DOHH2 (cell line): ENCODE results near the gene IST1.

Experiments
- H3F3A ChIP-seq: fragments of 200-600 bp; sonication (generic), shearing (Covaris generic); 2 replicates; pipeline ENCODE4 v1.6.0; 2016; ENCODE audit warnings: antibody characterized with exemption, mild to moderate bottlenecking; ENCODE audit not compliant: control insufficient read depth, insufficient read depth
- H3K27ac ChIP-seq: fragments of 200-600 bp; sonication (generic); 2 replicates; pipeline ENCODE4 v1.5.1; 2014; ENCODE audit warnings: low read depth, mild to moderate bottlenecking, low read length, moderate library complexity
- H3K27me3 ChIP-seq: fragments of 200-600 bp; sonication (generic); 2 replicates; pipeline ENCODE4 v1.6.1; 2014; ENCODE audit warnings: mild to moderate bottlenecking, low read length, mixed read lengths; ENCODE audit not compliant: control insufficient read depth
- H3K36me3 ChIP-seq: fragments of 200-600 bp; sonication (generic); 2 replicates; pipeline ENCODE4 v1.6.1; 2014; ENCODE audit warnings: mild to moderate bottlenecking, low read length, moderate library complexity, mixed read lengths; ENCODE audit not compliant: control insufficient read depth
- H3K4me1 ChIP-seq: fragments of 200-600 bp; sonication (generic); 2 replicates; pipeline ENCODE4 v1.6.1; 2014; ENCODE audit warnings: mild to moderate bottlenecking, low read length, mixed read lengths; ENCODE audit not compliant: control insufficient read depth
- H3K4me2 ChIP-seq: fragments of 200-600 bp; sonication (generic); 2 replicates; pipeline ENCODE4 v1.6.0; 2014; ENCODE audit warnings: mild to moderate bottlenecking, low read length, moderate library complexity
- H3K4me3 ChIP-seq: fragments of 200-600 bp; sonication (generic); 2 replicates; pipeline ENCODE4 v1.5.1; 2014; ENCODE audit warnings: mild to moderate bottlenecking, low read length, mixed read lengths
- H3K79me2 ChIP-seq: fragments of 200-600 bp; sonication (generic); 2 replicates; pipeline ENCODE4 v1.6.1; 2014; ENCODE audit warnings: mild to moderate bottlenecking, low read length, mixed read lengths; ENCODE audit not compliant: control insufficient read depth
- H3K9me2 ChIP-seq: fragments of 200-600 bp; sonication (generic); replicated peaks from 2 replicates; pipeline ENCODE4 v1.6.1; 2014; ENCODE audit warnings: mild to moderate bottlenecking, low read length, mixed read lengths; ENCODE audit not compliant: control insufficient read depth
- H3K9me3 ChIP-seq: fragments of 200-600 bp; sonication (generic); 2 replicates; pipeline ENCODE4 v1.6.1; 2014; ENCODE audit warnings: antibody characterized with exemption, low read length, mixed read lengths; ENCODE audit not compliant: control insufficient read depth, insufficient read depth
- H4K20me1 ChIP-seq: fragments of 200-600 bp; sonication (generic); 2 replicates; pipeline ENCODE4 v1.6.0; 2014; ENCODE audit warnings: low read depth, mild to moderate bottlenecking, antibody characterized with exemption, low read length, moderate library complexity; ENCODE audit not compliant: control insufficient read depth, insufficient read depth
- CTCF ChIP-seq: fragments of 200-600 bp; sonication (generic); IDR thresholded peaks from one replicate; pipeline ENCODE4 v1.5.1; 2014; ENCODE audit warnings: antibody characterized with exemption, mild to moderate bottlenecking, low read depth, low read length; ENCODE audit not compliant: poor library complexity, severe bottlenecking
- EZH2phosphoT487 ChIP-seq: fragments of 200-600 bp; sonication (generic); IDR thresholded peaks from 2 replicates; pipeline ENCODE4 v1.6.1; 2017; ENCODE audit warnings: borderline replicate concordance, mild to moderate bottlenecking, antibody characterized with exemption, low read length, moderate library complexity, mixed read lengths

Gene IST1

GRCh38 chr16:71869089-71869488 is 26.2 kb upstream of the IST1 start:
- H4K20me1 ChIP-seq: no peaks in the 10 kb centered on the region
- no peaks in the 10 kb centered on the region for H3F3A ChIP-seq
- H3K9me3 ChIP-seq: no peaks in the 10 kb centered on the region
- H3K27ac ChIP-seq: no peak overlapping the region
- no peaks in the 10 kb centered on the region for H3K79me2 ChIP-seq
- no peak for TF ChIP-seq EZH2phosphoT487
- no peak for TF ChIP-seq CTCF
- no peak overlapping the region for H3K4me3 ChIP-seq
- peaks cover 5% of the 10 kb centered on the region; the same call in 1 of the 2 replicates for H3K36me3 ChIP-seq
- no peak overlapping the region for H3K4me2 ChIP-seq
- H3K4me1 ChIP-seq: no peaks in the 10 kb centered on the region
- no peaks in the 10 kb centered on the region for H3K9me2 ChIP-seq
- no peaks in the 10 kb centered on the region for H3K27me3 ChIP-seq

- Histone ChIP-seq H3K36me3 (peaks cover 2% of the 10 kb centered on the region; the same call in 1 of the 2 replicates), H3K9me3 (no peaks in the 10 kb centered on the region), H3K79me2 (no peaks in the 10 kb centered on the region), H3K9me2 (no peaks in the 10 kb centered on the region), H3K27ac (no peak overlapping the region), H4K20me1 (no peaks in the 10 kb centered on the region), H3K4me3 (no peak overlapping the region), H3K4me2 (no peak overlapping the region), H3F3A (no peaks in the 10 kb centered on the region), H3K27me3 (no peaks in the 10 kb centered on the region), H3K4me1 (no peaks in the 10 kb centered on the region)
- no peak for TF ChIP-seq EZH2phosphoT487
- TF ChIP-seq CTCF: no peak
These were observed 24.5 kb upstream of the IST1 start for GRCh38 chr16:71870818-71871217.

GRCh38 chr16:71873199-71873598 is 22.1 kb upstream of the IST1 start:
- Histone ChIP-seq H3F3A (no peaks in the 10 kb centered on the region), H4K20me1 (no peaks in the 10 kb centered on the region), H3K4me3 (no peak overlapping the region), H3K27me3 (no peaks in the 10 kb centered on the region), H3K4me2 (no peak overlapping the region), H3K27ac (no peak overlapping the region), H3K9me2 (no peaks in the 10 kb centered on the region), H3K79me2 (no peaks in the 10 kb centered on the region), H3K4me1 (no peaks in the 10 kb centered on the region), H3K9me3 (no peaks in the 10 kb centered on the region), H3K36me3 (0 out of 2 replicates have a peak, but pooled peaks cover 2% of the 10 kb centered on the region)
- no peak for TF ChIP-seq CTCF
- no peak for TF ChIP-seq EZH2phosphoT487
